Measurements from ENCODE around the gene STOML1.
"Not testable (repeated sequence)": the region's sequence is repeated elsewhere in the genome, so short reads cannot be mapped to it uniquely, and the experiment has no call there.

Gene STOML1

DNA sequence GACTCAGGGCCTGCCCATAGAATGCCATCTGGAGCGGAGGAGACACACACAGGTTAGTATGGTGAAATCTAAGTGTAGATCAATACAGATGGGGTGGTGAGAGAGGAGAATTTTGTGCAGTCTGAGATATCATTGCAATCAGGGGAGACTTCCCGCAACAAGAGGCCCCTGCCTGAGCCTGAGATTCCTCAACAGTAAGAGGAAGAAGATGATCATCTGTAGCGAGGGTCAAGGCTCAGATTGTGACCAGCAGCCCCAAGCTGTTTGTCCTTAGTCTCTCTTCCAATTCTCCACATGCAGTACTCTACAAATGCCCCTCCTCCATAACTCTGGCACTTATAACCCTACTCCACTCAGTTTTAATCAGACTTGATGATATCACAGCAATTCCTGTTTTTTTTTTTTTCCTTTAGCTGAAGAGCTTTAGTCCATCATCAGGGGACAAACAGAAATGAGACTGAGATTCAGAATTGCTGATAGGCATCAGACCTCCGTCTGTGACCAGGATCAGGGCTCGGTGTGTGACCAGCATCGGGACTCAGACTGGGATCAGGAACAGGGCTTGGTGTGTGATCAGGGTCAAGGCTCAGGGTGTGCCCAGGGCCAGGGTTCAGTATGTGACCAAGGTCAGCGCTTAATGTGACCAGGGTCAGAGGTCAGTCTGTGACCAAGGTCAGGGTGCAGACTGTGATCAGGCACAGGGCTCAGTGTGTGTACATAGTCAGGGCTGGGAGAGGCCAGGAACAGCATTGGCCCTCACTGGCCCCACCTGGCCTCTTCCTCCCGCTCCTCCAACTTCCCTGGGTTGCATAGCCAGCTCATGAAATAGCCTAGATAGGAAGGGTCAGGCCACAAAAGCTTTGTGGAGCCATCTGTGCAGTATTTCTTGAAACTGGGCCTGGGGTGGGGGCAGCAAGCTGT lies 51.8 kb downstream of the STOML1 start:
- Histone ChIP-seq H3K9me3 (ENCODE audit: low read depth, low read length) (no peaks in the 10 kb centered on the region), H3K4me3 (no peak overlapping the region), H3K9ac (ENCODE audit: insufficient read length) (no peak overlapping the region), H3K36me3 (ENCODE audit: insufficient read depth, low read length) (no peaks in the 10 kb centered on the region), H3K27ac (no peak overlapping the region)
- DNase-seq (ENCODE audit: low read depth, low spot score), result no peak
- no peak for TF ChIP-seq POLR2AphosphoS5 (IDR thresholded peaks at IDR 0.05; ENCODE audit: borderline replicate concordance, low read depth, low read length)

DNA sequence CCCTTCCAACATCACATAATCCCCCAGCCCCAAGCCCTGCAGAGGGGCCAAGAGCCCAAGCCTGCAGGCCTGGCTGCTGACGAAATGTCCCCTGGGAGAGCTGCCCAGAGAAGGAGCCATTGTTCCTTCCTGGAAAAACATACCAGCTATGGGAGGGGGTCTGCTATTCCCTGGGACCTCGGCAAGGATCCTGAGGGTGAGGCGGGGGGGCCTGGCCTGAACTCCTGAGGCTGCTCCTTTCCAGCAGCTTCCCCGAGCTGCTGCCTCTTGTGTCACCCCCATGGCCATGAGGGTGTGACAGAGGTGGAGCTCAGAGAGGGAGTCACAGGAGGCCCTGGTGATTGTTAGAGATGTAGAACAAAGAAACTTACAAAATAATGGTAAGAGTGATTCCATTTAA lies 53.0 kb downstream of the STOML1 start:
- Histone ChIP-seq H3K9me3 (ENCODE audit: low read depth, low read length) (no peaks in the 10 kb centered on the region), H3K27ac (no peak overlapping the region), H3K9ac (ENCODE audit: insufficient read length) (no peak overlapping the region), H3K4me3 (no peak overlapping the region), H3K36me3 (ENCODE audit: insufficient read depth, low read length) (no peaks in the 10 kb centered on the region)
- no peak for DNase-seq (ENCODE audit: low read depth, low spot score)
- TF ChIP-seq POLR2AphosphoS5 (IDR thresholded peaks at IDR 0.05; ENCODE audit: borderline replicate concordance, low read depth, low read length) (no peak), FOXP2 (optimal IDR thresholded peaks at IDR 0.05; ENCODE audit: control extremely low read depth, extremely low read length, insufficient read depth) (no peak), EZH2 (IDR thresholded peaks at IDR 0.05) (no peak)

GRCh38 chr15:73938516-73938915 lies 53.6 kb downstream of the STOML1 start:
- not testable (repeated sequence) for H3K27ac ChIP-seq; H3K9ac ChIP-seq (ENCODE audit: insufficient read length); H3K9me3 ChIP-seq (ENCODE audit: low read depth, low read length); H3K4me3 ChIP-seq; H3K36me3 ChIP-seq (ENCODE audit: insufficient read depth, low read length); DNase-seq (ENCODE audit: low read depth, low spot score)

DNA sequence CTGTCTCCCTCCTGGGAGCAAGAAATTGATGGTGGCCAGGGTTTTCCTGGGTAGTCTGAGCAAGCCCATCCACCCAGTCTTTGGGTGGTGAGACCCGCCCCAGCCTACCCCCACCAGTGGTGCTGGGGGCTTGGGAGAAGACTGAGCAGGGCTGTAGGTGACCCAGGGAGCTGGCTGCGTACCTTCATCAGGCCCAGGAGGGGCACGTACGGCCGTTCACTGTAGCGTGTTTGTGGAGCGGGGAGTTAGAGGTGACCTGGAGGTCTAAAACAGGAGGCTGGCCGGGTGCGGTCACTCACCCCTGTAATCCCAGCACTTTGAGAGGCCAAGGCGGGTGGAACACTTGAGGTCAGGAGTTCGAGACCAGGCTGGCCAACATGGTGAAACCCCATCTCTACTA lies 54.4 kb downstream of the STOML1 start:
- Histone ChIP-seq H3K9me3 (ENCODE audit: low read depth, low read length) (no peaks in the 10 kb centered on the region), H3K36me3 (ENCODE audit: insufficient read depth, low read length) (no peaks in the 10 kb centered on the region), H3K27ac (no peak overlapping the region), H3K9ac (ENCODE audit: insufficient read length) (no peak overlapping the region), H3K4me3 (no peak overlapping the region)
- TF ChIP-seq FOXP2 (optimal IDR thresholded peaks at IDR 0.05; ENCODE audit: control extremely low read depth, extremely low read length, insufficient read depth) (no peak), POLR2AphosphoS5 (IDR thresholded peaks at IDR 0.05; ENCODE audit: borderline replicate concordance, low read depth, low read length) (no peak), EZH2 (IDR thresholded peaks at IDR 0.05) (no peak)
- DNase-seq (ENCODE audit: low read depth, low spot score), result no peak

GRCh38 chr15:73937296-73937695 lies 54.8 kb downstream of the STOML1 start:
- no peaks in the 10 kb centered on the region for H3K36me3 ChIP-seq (ENCODE audit: insufficient read depth, low read length)
- no peak for DNase-seq (ENCODE audit: low read depth, low spot score)
- no peak overlapping the region for H3K4me3 ChIP-seq
- no peak overlapping the region for H3K27ac ChIP-seq
- H3K9me3 ChIP-seq (ENCODE audit: low read depth, low read length), result no peaks in the 10 kb centered on the region
- no peak overlapping the region for H3K9ac ChIP-seq (ENCODE audit: insufficient read length)
- no peak for TF ChIP-seq POLR2AphosphoS5 (IDR thresholded peaks at IDR 0.05; ENCODE audit: borderline replicate concordance, low read depth, low read length)
- TF ChIP-seq FOXP2 (optimal IDR thresholded peaks at IDR 0.05; ENCODE audit: control extremely low read depth, extremely low read length, insufficient read depth), result no peak
- no peak for TF ChIP-seq EZH2 (IDR thresholded peaks at IDR 0.05)

- Histone ChIP-seq H3K36me3 (ENCODE audit: insufficient read depth, low read length) (no peaks in the 10 kb centered on the region), H3K9ac (ENCODE audit: insufficient read length) (no peak overlapping the region), H3K4me3 (no peak overlapping the region), H3K9me3 (ENCODE audit: low read depth, low read length) (no peaks in the 10 kb centered on the region), H3K27ac (no peak overlapping the region)
- DNase-seq (ENCODE audit: low read depth, low spot score), result no peak
- TF ChIP-seq EZH2 (IDR thresholded peaks at IDR 0.05) (no peak), POLR2AphosphoS5 (IDR thresholded peaks at IDR 0.05; ENCODE audit: borderline replicate concordance, low read depth, low read length) (no peak), FOXP2 (optimal IDR thresholded peaks at IDR 0.05; ENCODE audit: control extremely low read depth, extremely low read length, insufficient read depth) (no peak)
Observed at GRCh38 chr15:73936588-73937290, 55.4 kb downstream of the STOML1 start.

DNA sequence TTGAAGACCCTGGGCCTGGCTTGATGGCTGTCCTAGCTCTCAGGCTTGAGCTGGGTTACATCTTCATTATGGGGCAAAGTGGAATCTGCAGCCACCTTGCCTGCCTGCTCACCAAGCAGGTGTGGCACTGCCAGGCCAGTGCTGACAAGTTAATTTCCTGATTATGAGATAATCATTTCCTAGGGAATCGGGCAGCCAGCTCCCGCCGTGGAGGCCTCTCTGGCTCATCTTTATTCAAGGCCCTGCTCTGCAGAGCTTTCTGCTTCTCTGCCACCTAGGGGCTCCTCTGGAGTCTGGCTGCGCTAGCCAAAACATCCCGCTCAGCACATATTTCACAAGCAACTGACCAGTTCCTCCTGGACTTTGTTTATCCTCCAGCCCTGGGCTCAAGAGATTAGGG lies 55.9 kb downstream of the STOML1 start:
- H3K27ac ChIP-seq, result no peak overlapping the region
- no peak overlapping the region for H3K4me3 ChIP-seq
- H3K9ac ChIP-seq (ENCODE audit: insufficient read length), result no peak overlapping the region
- no peak for DNase-seq (ENCODE audit: low read depth, low spot score)
- no peak for TF ChIP-seq EZH2 (IDR thresholded peaks at IDR 0.05)
- no peak for TF ChIP-seq FOXP2 (optimal IDR thresholded peaks at IDR 0.05; ENCODE audit: control extremely low read depth, extremely low read length, insufficient read depth)
- TF ChIP-seq POLR2AphosphoS5 (IDR thresholded peaks at IDR 0.05; ENCODE audit: borderline replicate concordance, low read depth, low read length), result no peak
- H3K9me3 ChIP-seq (ENCODE audit: low read depth, low read length), result no peaks in the 10 kb centered on the region
- no peaks in the 10 kb centered on the region for H3K36me3 ChIP-seq (ENCODE audit: insufficient read depth, low read length)

DNA sequence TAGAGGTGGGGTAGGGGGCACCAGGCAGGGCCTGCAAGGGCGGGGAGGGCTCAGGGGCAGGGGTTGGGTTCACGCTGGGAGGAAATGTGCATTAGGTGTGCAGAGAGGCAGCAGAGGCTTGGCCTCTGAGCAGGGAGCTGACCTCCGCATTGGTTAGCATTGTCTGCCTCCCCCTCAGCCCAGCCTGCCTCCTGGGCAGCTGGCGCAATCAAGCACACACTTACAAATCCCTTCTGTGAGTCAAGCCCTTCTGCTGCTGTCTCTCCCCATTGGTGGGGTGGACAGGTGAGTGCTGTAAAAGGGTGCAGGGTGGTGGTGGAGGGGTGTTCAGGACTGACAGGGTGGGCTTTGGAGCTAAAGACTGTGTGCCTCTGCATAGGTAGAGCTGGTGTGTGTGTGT lies 56.5 kb downstream of the STOML1 start:
- no peak for DNase-seq (ENCODE audit: low read depth, low spot score)

More for the DNA sequence above, 56.5 kb downstream of the STOML1 start:
- no peak overlapping the region for H3K4me3 ChIP-seq
- TF ChIP-seq POLR2AphosphoS5 (IDR thresholded peaks at IDR 0.05; ENCODE audit: borderline replicate concordance, low read depth, low read length) (no peak), FOXP2 (optimal IDR thresholded peaks at IDR 0.05; ENCODE audit: control extremely low read depth, extremely low read length, insufficient read depth) (no peak), EZH2 (IDR thresholded peaks at IDR 0.05) (no peak)
- H3K27ac ChIP-seq, result no peak overlapping the region
- H3K36me3 ChIP-seq (ENCODE audit: insufficient read depth, low read length), result no peaks in the 10 kb centered on the region
- no peaks in the 10 kb centered on the region for H3K9me3 ChIP-seq (ENCODE audit: low read depth, low read length)
- H3K9ac ChIP-seq (ENCODE audit: insufficient read length), result no peak overlapping the region

All from SK-N-MC (cell line).